Central memory CD8-positive, alpha-beta T cell (primary cell): ENCODE data around the gene DXO.
A peak's percentile ranks its signal among the peaks of the same experiment; 100 is the strongest.
"Not testable (repeated sequence)": the region's sequence is repeated elsewhere in the genome, so short reads cannot be mapped to it uniquely, and the experiment has no call there.

Experiments used
- ATAC-seq: fragments of 150-1000 bp; cut with Tn5 transposase; replicated peaks from 2 replicates; pipeline ENCODE4 v1.10.0; 2022; ENCODE audit warnings: mild to moderate bottlenecking, moderate FRiP score, moderate number of reproducible peaks; ENCODE audit not compliant: poor library complexity, severe bottlenecking; ENCODE audit errors: extremely low read depth
- DNase-seq, 2 donors: peaks; one replicate each; pipeline ENCODE4 v3.0.0; 2021; ENCODE audit warnings: low spot score in 2 of 2
- H3K27ac Mint-ChIP-seq: one replicate; pipeline ENCODE4 v1.8.0; 2022; ENCODE audit warnings: low read depth, mild to moderate bottlenecking, moderate library complexity, mixed read lengths
- H3K27me3 Mint-ChIP-seq: one replicate; pipeline ENCODE4 v1.8.0; 2022; ENCODE audit warnings: mixed read lengths
- H3K36me3 Mint-ChIP-seq: one replicate; pipeline ENCODE4 v1.8.0; 2022; ENCODE audit warnings: mild to moderate bottlenecking, moderate library complexity, mixed read lengths; ENCODE audit not compliant: insufficient read depth
- H3K4me1 Mint-ChIP-seq: one replicate; pipeline ENCODE4 v1.8.0; 2022; ENCODE audit warnings: mixed read lengths
- H3K4me3 Mint-ChIP-seq: one replicate; pipeline ENCODE4 v1.8.0; 2022; ENCODE audit warnings: mild to moderate bottlenecking, moderate library complexity, mixed read lengths
- H3K9me3 Mint-ChIP-seq: one replicate; pipeline ENCODE4 v1.8.0; 2022; ENCODE audit warnings: mixed read lengths

The DXO gene

DNA sequence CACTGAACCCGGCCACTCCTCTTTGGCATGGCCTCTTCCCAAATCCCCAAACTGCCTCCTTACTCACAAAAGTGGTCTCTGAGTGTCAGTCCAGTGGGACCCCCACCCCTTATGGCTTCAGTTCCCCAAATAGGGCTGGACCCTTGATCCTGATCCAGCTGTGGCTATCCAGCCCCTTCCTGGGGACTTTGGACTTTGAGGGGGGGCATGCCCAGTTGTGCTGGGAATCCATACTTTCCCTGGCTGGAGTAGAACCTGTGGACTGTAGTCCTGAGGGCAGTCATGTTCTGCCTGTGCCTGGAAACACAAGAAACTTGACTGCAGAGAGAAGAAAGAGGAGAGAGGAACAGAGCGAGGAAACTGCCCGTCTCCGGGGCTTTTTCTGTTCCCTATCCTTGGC lies 32.5 kb upstream of the DXO start:
- not testable (repeated sequence) for DNase-seq, H3K9me3 Mint-ChIP-seq, H3K4me3 Mint-ChIP-seq, H3K27ac Mint-ChIP-seq, H3K4me1 Mint-ChIP-seq, ATAC-seq, H3K27me3 Mint-ChIP-seq, H3K36me3 Mint-ChIP-seq

DNA sequence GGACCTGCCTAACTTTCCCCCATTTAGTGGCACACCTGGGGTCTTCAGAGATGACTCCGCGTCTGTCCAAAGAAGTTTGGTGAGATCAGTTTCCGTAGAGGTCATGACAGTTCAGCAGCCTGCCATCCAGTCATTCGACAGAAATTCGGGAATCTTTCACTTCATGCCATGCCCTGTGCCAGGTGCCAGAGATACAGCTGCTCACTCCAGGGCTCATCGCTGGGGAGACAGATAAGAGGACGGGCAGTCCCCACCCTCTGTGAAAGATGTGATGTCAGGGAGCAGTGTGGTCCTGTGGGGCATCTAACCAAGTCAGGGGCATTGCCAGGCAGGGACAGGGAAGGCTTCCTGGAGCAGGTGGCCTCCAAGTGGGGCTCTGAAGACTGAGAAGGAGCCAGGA lies 31.4 kb upstream of the DXO start:
- DNase-seq, ATAC-seq, H3K36me3 Mint-ChIP-seq, H3K4me3 Mint-ChIP-seq, H3K4me1 Mint-ChIP-seq, H3K27ac Mint-ChIP-seq, H3K27me3 Mint-ChIP-seq, H3K9me3 Mint-ChIP-seq: not testable (repeated sequence)

DNA sequence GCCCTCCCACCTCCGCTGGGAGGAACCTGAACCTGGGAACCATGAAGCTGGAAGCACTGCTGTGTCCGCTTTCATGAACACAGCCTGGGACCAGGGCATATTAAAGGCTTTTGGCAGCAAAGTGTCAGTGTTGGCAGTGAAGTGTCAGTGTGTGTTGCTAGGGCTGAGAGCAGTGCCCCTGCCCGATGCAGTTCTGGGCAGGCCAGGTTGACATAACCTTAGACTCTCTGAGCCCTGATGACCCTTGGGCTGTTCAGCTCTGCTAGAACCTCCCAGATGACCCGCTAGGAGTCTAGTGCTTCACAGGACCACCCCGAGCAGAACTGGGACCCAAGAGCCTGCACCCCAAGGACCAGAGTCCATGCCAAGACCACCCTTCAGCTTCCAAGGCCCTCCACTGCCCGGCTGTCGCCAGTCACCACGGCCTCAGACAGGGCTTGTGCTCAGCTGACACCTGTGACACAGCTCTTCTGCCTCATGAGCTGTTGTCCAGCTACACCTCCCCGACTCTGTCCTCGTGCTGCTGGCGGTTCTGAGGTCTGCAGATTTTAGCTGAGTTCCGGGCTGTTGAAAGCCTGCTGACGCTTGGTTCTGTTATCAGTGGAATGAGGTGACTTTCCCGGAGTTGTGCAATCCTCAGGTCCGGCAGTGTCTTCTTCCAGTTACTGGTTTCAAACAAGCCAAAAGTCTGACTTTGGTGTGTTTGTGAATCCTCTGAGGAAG lies 30.8 kb upstream of the DXO start:
- H3K27ac Mint-ChIP-seq, ATAC-seq, H3K27me3 Mint-ChIP-seq, H3K4me3 Mint-ChIP-seq, H3K9me3 Mint-ChIP-seq, H3K4me1 Mint-ChIP-seq, H3K36me3 Mint-ChIP-seq, DNase-seq: not testable (repeated sequence)

DNA sequence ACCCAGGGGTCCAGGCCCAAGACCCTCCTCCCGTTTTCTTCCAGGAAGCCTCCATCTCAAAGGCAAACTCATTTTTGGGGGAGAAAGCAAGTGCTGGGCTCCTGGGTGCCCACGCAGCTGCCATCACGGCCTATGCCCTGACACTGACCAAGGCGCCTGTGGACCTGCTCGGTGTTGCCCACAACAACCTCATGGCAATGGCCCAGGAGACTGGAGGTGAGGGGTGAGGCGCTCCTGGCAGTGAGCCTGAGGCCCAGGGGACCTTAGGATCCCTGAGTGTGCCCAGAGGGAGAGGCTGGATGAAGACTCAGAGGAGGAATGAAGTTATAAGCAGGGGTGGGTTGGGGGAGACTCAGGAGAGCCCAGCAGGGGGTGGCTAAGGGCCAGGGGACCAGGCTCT lies 24.4 kb upstream of the DXO start:
- not testable (repeated sequence) for DNase-seq, ATAC-seq, H3K27ac Mint-ChIP-seq, H3K27me3 Mint-ChIP-seq, H3K4me1 Mint-ChIP-seq, H3K9me3 Mint-ChIP-seq, H3K4me3 Mint-ChIP-seq, H3K36me3 Mint-ChIP-seq

DNA sequence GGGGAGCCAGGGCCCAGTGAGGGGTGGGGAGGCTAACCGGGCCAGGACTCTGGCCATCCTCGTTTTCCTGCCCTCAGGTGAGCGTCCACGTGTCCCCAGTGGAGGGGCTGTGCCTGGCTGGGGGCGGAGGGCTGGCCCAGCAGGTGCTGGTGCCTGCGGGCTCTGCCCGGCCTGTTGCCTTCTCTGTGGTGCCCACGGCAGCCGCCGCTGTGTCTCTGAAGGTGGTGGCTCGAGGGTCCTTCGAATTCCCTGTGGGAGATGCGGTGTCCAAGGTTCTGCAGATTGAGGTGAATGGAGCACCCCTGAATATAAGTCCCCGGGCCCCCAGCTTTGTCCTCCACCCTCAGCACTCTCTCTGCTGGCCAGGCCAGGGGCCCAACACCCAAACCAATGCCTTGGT lies 22.5 kb upstream of the DXO start:
- H3K9me3 Mint-ChIP-seq, H3K27ac Mint-ChIP-seq, H3K27me3 Mint-ChIP-seq, ATAC-seq, H3K4me3 Mint-ChIP-seq, H3K36me3 Mint-ChIP-seq, DNase-seq, H3K4me1 Mint-ChIP-seq: not testable (repeated sequence)

DNA sequence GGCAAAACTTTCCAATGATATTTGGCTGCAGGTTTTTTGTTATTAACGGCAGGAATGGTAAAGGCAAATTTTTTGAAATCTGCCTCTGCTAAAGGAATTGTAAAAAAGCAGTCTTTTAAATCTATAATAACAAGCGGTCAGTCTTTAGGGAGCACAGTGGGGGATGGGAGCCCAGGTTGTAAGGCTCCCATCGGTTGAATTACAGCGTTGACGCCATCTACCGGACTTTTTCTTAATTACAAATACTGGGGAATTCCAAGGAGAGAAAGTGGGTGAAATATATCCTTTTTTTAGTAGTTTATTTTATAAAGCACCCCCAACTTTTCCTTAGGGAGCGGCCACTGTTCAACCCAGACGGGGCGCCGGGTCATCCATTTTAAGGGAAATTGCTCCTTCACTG lies 17.4 kb upstream of the DXO start:
- H3K27ac Mint-ChIP-seq, H3K27me3 Mint-ChIP-seq, H3K4me3 Mint-ChIP-seq, H3K36me3 Mint-ChIP-seq, H3K4me1 Mint-ChIP-seq, H3K9me3 Mint-ChIP-seq, ATAC-seq, DNase-seq: not testable (repeated sequence)

DNA sequence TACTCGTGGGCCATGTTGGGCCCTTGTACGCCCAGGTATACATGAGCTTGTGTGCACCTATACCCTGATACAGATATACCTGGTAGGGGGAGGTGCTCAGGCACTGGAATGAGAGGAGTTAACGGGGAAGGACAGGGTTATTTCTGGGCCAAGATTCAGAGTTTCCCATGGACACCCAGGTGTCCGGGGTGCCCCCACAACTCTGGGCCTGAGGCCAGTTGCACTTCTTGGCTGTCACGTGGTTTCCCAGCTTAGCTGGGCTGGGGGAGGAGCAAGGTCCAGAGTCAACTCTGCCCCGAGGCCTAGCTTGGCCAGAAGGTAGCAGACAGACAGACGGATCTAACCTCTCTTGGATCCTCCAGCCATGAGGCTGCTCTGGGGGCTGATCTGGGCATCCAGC lies 9.8 kb upstream of the DXO start, which contains the start of gene C4A:
TSS of gene C4A (plus strand) at position 314 of the 400 bp plus-strand sequence. CDS start at position 365, 51 bp downstream.
- H3K27ac Mint-ChIP-seq, H3K27me3 Mint-ChIP-seq, H3K9me3 Mint-ChIP-seq, H3K36me3 Mint-ChIP-seq, ATAC-seq, DNase-seq, H3K4me1 Mint-ChIP-seq, H3K4me3 Mint-ChIP-seq: not testable (repeated sequence)

DNA sequence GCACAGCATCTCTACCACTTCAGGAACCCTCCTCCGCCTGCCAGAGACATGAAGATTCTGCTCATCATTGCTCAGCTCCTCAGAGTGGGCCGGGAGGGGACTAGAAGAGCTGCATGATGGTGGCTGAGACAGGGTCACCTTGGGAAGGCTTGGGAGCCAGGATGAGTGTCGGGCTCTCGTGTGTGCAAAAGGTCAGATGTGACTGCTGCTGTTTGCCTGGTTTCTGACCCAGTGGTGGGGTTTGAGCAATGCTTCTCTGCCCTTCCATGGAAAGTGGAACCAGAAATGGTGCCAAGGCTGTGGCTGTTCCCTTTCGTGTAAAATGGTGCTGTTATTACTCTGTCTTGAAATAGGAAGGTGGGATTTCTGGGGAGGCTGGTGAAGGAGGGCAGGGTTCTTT lies 9.1 kb upstream of the DXO start:
- DNase-seq, H3K4me1 Mint-ChIP-seq, H3K27me3 Mint-ChIP-seq, H3K27ac Mint-ChIP-seq, H3K9me3 Mint-ChIP-seq, ATAC-seq, H3K36me3 Mint-ChIP-seq, H3K4me3 Mint-ChIP-seq: not testable (repeated sequence)

DNA sequence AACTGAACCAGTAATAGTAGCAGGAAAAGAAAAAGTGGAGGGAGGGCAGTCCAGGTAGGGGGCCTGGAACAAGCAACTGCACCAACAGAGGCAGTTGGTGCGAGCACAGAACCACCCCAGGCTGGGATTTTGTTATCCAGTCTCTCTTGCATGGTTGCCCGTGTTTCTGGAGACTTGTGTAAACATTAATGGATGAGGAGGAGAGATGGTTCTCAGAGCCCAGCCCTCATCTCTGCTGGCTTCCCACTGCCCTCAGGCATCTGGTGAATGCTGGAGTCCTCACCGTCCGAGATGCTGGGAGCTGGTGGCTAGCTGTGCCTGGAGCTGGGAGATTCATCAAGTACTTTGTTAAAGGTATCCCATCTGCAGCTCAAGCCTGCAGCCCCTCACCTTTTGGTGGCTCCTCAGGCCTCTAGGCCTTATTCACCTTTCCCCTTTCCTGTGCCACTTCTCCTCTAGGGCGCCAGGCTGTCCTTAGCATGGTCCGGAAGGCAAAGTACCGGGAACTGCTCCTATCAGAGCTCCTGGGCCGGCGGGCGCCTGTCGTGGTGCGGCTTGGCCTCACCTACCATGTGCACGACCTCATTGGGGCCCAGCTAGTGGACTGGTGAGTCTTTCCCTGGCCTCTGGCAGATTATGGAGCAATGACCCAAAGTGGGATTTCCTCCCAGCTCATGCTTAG lies 8.4 kb upstream of the DXO start:
- H3K9me3 Mint-ChIP-seq, H3K4me1 Mint-ChIP-seq, H3K36me3 Mint-ChIP-seq, H3K4me3 Mint-ChIP-seq, H3K27me3 Mint-ChIP-seq, ATAC-seq, DNase-seq: not testable (repeated sequence)
- peak overlapping the region; percentile 44 for H3K27ac Mint-ChIP-seq

DNA sequence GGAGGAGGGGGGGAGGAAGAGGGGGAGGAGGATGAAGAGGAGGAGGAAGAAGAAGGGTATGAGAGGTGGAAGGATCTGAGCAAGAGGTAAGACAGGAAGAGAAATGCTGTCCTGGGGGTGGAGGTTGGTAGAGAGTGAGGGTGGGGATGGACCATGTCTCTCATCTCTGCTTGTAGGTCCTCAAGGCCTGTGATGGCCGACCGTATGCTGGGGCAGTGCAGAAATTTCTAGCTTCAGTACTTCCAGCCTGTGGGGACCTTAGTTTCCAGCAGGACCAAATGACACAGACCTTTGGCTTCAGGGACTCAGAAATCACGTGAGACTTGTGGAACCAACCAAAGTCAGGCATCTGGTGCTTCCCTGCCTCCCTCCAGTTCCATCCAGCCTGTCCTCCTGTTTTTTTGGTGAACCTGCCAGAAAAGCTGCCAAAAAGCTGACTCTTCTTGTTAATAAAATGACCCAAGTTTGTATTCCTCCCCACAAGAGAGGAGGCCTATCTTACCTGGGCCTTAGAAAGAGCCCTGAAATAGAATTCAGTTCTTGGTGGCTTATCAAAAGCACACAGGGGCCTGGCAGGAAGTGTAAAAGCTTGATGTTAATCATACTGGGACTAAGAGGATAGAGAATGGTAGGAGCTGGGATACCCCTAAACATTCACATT lies 7.4 kb upstream of the DXO start:
- H3K27ac Mint-ChIP-seq: peak overlapping the region; percentile 44
- ATAC-seq: no peak
- DNase-seq: no peak
- no peaks in the 10 kb centered on the region for H3K9me3 Mint-ChIP-seq
- no peak overlapping the region for H3K4me3 Mint-ChIP-seq
- H3K27me3 Mint-ChIP-seq: no peaks in the 10 kb centered on the region
- H3K4me1 Mint-ChIP-seq: no peaks in the 10 kb centered on the region
- H3K36me3 Mint-ChIP-seq: no peaks in the 10 kb centered on the region

DNA sequence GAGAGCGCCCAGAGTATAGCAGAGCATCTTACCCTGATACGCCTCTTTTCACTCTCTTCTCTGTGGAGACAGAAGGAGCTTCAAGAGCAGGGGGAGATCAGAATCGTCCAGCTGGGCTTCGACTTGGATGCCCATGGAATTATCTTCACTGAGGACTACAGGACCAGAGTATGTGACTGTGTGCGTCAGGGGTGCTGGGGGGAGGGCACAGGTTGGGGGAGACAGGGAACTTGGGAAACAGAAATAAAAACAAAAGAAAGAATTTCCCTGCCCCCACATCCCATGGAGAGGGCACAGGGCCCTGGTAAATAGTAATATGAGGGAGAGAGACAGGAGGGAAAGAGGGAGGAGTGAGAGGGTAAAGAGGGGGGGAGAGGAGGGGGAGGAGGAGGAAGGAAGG lies 6.9 kb upstream of the DXO start:
- H3K4me1 Mint-ChIP-seq: peaks cover 3% of the 10 kb centered on the region
- H3K27ac Mint-ChIP-seq: no peak overlapping the region
- H3K4me3 Mint-ChIP-seq: no peak overlapping the region

DNA sequence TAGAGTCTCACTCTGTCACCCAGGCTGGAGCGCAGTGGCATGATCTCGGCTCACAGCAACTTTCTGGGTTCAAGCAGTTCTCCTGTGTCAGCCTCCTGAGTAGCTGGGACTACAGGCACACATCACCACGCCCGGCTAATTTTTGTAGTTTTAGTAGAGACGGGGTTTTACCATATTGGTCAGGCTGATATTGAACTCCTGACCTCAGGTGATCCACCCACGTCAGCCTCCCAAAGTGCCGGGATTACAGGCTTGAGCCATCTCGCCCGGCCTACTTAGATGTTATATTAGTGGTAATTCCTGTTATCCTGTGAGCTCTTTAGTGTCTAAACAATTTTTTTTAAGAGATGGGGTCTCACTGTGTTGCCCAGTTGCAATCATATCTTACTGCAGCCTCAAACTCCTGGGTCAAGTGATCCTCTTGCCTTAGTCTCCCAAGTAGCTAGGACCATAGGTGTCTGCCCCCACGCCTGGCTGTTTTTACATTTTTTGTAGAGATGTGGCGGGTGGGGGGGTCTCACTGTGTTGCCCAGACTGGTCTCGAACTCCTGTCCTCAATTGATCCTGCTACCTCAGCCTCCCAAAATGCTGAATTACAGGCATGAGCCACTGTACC lies 6.0 kb upstream of the DXO start:
- H3K4me1 Mint-ChIP-seq: peaks cover 12% of the 10 kb centered on the region
- H3K9me3 Mint-ChIP-seq: no peaks in the 10 kb centered on the region
- DNase-seq: peak in 1 of 2 donors; percentile 6
- no peak overlapping the region for H3K27ac Mint-ChIP-seq
- no peak overlapping the region for H3K4me3 Mint-ChIP-seq
- no peaks in the 10 kb centered on the region for H3K27me3 Mint-ChIP-seq
- peaks cover 3% of the 10 kb centered on the region for H3K36me3 Mint-ChIP-seq
- no peak for ATAC-seq

More for the DNA sequence above, 6.9 kb upstream of the DXO start:
- DNase-seq (no peak), ATAC-seq (no peak)
- no peaks in the 10 kb centered on the region for H3K27me3 Mint-ChIP-seq
- no peaks in the 10 kb centered on the region for H3K9me3 Mint-ChIP-seq
- H3K36me3 Mint-ChIP-seq: no peaks in the 10 kb centered on the region
